CD4-positive, alpha-beta T cell treated with Interleukin-17A for 1 hour (primary cell): ENCODE data around the gene DFFB.

ENCODE experiments used
- DNase-seq: peaks from one replicate; pipeline ENCODE4 v3.0.0-alpha.2; 2020

The DFFB gene

DNA sequence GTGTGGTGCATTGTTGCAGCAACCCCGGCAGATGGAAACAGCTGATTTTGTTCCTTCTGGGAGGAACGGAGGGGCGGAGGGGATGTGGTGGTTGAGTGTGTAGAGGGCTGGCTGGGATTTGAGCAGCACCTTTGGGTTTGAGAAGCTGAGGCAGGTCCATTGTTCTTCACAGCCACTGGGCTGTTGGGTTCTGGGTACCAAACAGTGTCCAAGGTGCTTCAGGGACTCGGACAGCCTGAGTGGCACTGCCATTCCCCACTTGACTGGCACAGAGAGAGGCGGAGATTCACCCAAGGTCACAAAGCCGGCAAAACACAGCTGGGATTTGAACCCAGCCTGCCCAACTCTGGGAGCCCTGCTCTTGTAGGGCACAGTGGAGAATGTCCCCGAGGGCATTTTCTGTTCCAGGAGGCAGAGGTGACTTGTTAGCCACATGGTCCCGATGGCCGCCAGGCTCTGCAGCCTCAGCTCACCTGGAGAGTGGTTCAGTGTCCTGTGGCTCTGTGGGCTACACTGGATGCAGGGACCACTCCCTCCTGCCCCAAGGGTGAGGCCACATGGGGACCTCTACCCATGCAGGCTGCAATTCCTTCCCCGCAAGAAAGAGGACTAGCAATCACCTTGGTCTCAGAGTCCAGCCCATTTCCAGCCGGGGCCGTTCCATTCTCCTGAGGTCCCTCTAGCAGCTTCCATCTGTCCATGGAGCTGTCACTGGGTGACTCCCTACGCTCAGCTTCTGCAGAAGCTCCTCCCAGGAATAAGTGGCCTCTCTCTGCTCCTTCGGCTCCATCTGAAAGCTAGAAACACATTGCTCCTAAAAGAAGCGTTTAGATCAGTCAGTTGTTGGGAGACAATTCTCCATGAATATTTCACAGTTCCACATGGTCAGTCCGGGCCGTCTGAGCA, 74.0 kb downstream of the DFFB start:
- DNase-seq: no peak

DNA sequence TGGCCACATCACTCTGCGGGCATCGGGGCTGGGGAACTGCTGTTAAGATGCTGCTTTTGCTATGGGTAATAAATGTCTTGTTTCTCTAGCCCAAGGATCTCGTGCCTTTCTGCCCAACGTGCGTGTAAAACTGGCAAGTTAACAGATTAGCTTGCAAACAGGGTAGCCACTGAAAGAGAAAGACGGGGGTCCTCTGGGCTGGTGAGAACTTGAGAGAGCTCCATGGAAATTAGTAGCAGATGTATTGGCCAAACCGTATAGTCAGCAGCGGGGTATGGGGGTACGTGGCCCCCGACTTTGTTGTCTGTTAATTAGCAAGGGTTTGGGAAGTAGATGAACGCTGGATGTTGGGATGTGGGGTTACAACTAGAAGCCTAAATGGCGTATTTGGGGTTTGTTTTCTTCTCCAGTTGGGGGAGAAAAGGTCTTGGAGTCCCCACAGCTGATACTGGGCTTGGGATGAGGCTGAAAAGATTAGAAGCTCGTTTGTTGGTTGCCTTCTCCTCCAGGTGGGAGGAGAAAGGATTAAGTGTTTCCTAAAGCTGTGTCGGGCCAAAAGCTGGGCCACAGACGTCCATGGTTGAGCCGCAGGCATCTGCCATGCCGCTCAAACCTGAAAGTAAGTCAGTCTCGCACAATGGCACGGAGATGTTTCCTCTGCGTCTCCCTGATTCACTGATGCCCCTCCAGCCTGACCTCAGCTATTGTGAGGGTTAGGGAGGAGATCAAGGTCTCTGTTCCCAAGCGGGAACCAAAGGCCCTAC, 75.1 kb downstream of the DFFB start:
- no peak for DNase-seq
